GM23248 (cell line): ENCODE data around the gene FLT3. TPM values are rescaled to one million over a fixed set of nuclear protein-coding genes. Genes with fewer than 3 reads are reported as not detected.

Experiments used
- DNase-seq: peaks from one replicate; pipeline ENCODE4 v3.0.0-alpha.2; 2015
- H2AFZ ChIP-seq: fragments of 200-600 bp; sonication (generic); 2 replicates; pipeline ENCODE4 v1.6.1; 2016; ENCODE audit warnings: antibody characterized with exemption
- H3F3A ChIP-seq: fragments of 200-600 bp; sonication (generic); 2 replicates; pipeline ENCODE4 v1.6.1; 2016; ENCODE audit warnings: mild to moderate bottlenecking, antibody characterized with exemption, mixed run types; ENCODE audit not compliant: insufficient read depth
- H3K27ac ChIP-seq: fragments of 200-600 bp; sonication (generic); 2 replicates; pipeline ENCODE4 v1.5.1; 2016; ENCODE audit warnings: mild to moderate bottlenecking
- H3K27me3 ChIP-seq: fragments of 200-600 bp; sonication (generic); replicated peaks from 2 replicates; pipeline ENCODE4 v1.6.1; 2016; ENCODE audit warnings: mild to moderate bottlenecking; ENCODE audit not compliant: insufficient read depth
- H3K36me3 ChIP-seq: fragments of 200-600 bp; sonication (generic); 2 replicates; pipeline ENCODE4 v1.6.1; 2016; ENCODE audit warnings: low read depth, mild to moderate bottlenecking
- H3K4me1 ChIP-seq: fragments of 200-600 bp; sonication (generic); 2 replicates; pipeline ENCODE4 v1.6.1; 2016; ENCODE audit warnings: mild to moderate bottlenecking; ENCODE audit not compliant: insufficient read depth
- H3K4me2 ChIP-seq: fragments of 200-600 bp; sonication (generic); one replicate; pipeline ENCODE4 v1.6.1; 2016; ENCODE audit warnings: mild to moderate bottlenecking; ENCODE audit not compliant: unreplicated experiment
- H3K4me3 ChIP-seq: fragments of 200-600 bp; sonication (generic); 2 replicates; pipeline ENCODE4 v1.5.1; 2016; ENCODE audit warnings: mild to moderate bottlenecking
- H3K79me2 ChIP-seq: fragments of 200-600 bp; sonication (generic); 2 replicates; pipeline ENCODE4 v1.6.1; 2016; ENCODE audit warnings: mild to moderate bottlenecking; ENCODE audit not compliant: insufficient read depth
- H3K9ac ChIP-seq: fragments of 200-600 bp; sonication (generic); 2 replicates; pipeline ENCODE4 v1.6.1; 2016; ENCODE audit warnings: mild to moderate bottlenecking
- H3K9me2 ChIP-seq: fragments of 200-600 bp; sonication (generic); 2 replicates; pipeline ENCODE4 v1.6.1; 2016; ENCODE audit warnings: mixed run types, mild to moderate bottlenecking, moderate library complexity; ENCODE audit not compliant: insufficient read depth
- H3K9me3 ChIP-seq: fragments of 200-600 bp; sonication (generic); one replicate; pipeline ENCODE4 v1.6.1; 2017; ENCODE audit warnings: low read depth
- H4K20me1 ChIP-seq: fragments of 200-600 bp; sonication (generic); 2 replicates; pipeline ENCODE4 v1.6.0; 2016; ENCODE audit not compliant: insufficient read depth
- EZH2 ChIP-seq: fragments of 200-600 bp; sonication (generic); IDR thresholded peaks from 2 replicates; pipeline ENCODE4 v1.6.1; 2018; ENCODE audit warnings: antibody characterized with exemption, mild to moderate bottlenecking; ENCODE audit not compliant: insufficient read depth, poor library complexity, severe bottlenecking
- EZH2phosphoT487 ChIP-seq: fragments of 200-600 bp; sonication (generic); IDR thresholded peaks from 2 replicates; pipeline ENCODE4 v1.6.1; 2018; ENCODE audit warnings: antibody characterized with exemption, moderate library complexity, mild to moderate bottlenecking, low read depth; ENCODE audit not compliant: insufficient read depth
- WGBS, 2 experiments: methylation state at CpG; one replicate each; pipeline ENCODE4 v1.1.6; 2015 to 2017; ENCODE audit warnings: low lambda C conversion rate in 2 of 2, low coverage in 1 of 2; ENCODE audit errors: missing lambda C conversion rate in 2 of 2; 5-methylcytosine and 5-hydroxymethylcytosine counted together
- in situ Hi-C: fragments of 300-500 bp; cut with MboI; formaldehyde crosslinking; loops from 2 replicates; pipeline ENCODE4 v1.15.0; 2020
- polyA plus RNA-seq: library from polyadenylated mRNA; unstranded; fragments of >200 nt; fragmentation: Nextera tagmentation; extraction: Ambion mirVana; gene quantifications from 2 replicates; pipeline ENCODE4 v1.2.1, GENCODE V29; 2016
- total RNA-seq: library from RNA; depleted of rRNA; stranded (reverse); fragments of >200 nt; shearing (Covaris generic); gene quantifications from 2 replicates; pipeline ENCODE4 v1.2.3, GENCODE V29; 2014

The FLT3 gene
- total and polyA plus RNA-seq, 2 experiments from 2014 or later: not detected

GRCh38 chr13:28026508-28026907, 73.9 kb downstream of the FLT3 start:
- Histone ChIP-seq H3F3A (no peaks in the 10 kb centered on the region), H3K9me2 (no peaks in the 10 kb centered on the region), H3K27me3 (peaks cover 22% of the 10 kb centered on the region), H3K36me3 (no peaks in the 10 kb centered on the region), H3K9me3 (no peaks in the 10 kb centered on the region), H4K20me1 (no peaks in the 10 kb centered on the region), H3K79me2 (no peaks in the 10 kb centered on the region), H3K27ac (no peak overlapping the region), H3K4me1 (peaks cover 9% of the 10 kb centered on the region), H2AFZ (no peak overlapping the region), H3K4me3 (no peak overlapping the region), H3K9ac (no peak overlapping the region), H3K4me2 (no peak overlapping the region)
- 66 to 67% methylated on average over 9 of the region's 9 CpGs for WGBS, 2 experiments
- no peak for DNase-seq
- TF ChIP-seq EZH2 (no peak), EZH2phosphoT487 (no peak)
- in situ Hi-C loops: no loop called here

GRCh38 chr13:28022848-28023518, 77.4 kb downstream of the FLT3 start:
- in situ Hi-C loops: no loop called here
- Histone ChIP-seq H3K27ac (no peak overlapping the region), H3K4me2 (peak overlapping the region; percentile 16), H3K9me2 (no peaks in the 10 kb centered on the region), H4K20me1 (no peaks in the 10 kb centered on the region), H3F3A (no peaks in the 10 kb centered on the region), H3K9me3 (no peaks in the 10 kb centered on the region), H3K4me3 (no peak overlapping the region), H3K9ac (no peak overlapping the region), H3K36me3 (no peaks in the 10 kb centered on the region), H3K4me1 (peaks cover 9% of the 10 kb centered on the region), H3K27me3 (peaks cover 18% of the 10 kb centered on the region), H2AFZ (peak overlapping the region; percentile 27; the same call in 1 of the 2 replicates), H3K79me2 (no peaks in the 10 kb centered on the region)
- no peak for TF ChIP-seq EZH2phosphoT487
- DNase-seq: peak; percentile 5
- 48 to 50% methylated on average over 9 of the region's 9 CpGs for WGBS, 2 experiments

DNA sequence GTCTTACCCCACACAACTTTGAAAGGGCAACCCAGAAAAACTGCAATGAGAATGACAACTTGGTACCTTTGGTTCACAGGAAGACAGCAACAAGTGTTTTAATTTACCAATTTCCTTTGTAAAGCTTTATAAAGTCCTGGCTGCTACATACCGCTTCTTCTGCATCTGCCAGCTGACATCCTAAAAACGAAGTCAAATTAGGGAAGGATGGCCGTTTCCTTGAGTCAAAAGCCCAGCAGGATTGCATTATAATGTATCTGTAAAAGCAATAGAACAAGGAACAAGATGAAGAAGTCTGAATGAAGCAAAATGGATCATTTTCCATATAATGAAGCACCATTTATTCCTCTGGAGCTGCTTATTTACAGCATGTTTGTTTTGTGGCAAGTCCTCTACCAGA, 86.1 kb downstream of the FLT3 start:
- WGBS, 2 experiments: 6 to 10% methylated on average over 3 of the region's 3 CpGs
- no peak overlapping the region for H3K9ac ChIP-seq
- H2AFZ ChIP-seq: no peak overlapping the region
- no peaks in the 10 kb centered on the region for H3K9me2 ChIP-seq
- no peak for DNase-seq
- H3K4me3 ChIP-seq: no peak overlapping the region
- no peak overlapping the region for H3K27ac ChIP-seq
- in situ Hi-C loops: no loop called here
- H3F3A ChIP-seq: no peaks in the 10 kb centered on the region
- no peak overlapping the region for H3K4me2 ChIP-seq
- H3K4me1 ChIP-seq: no peaks in the 10 kb centered on the region
- no peaks in the 10 kb centered on the region for H3K36me3 ChIP-seq
- H3K79me2 ChIP-seq: no peaks in the 10 kb centered on the region
- no peaks in the 10 kb centered on the region for H4K20me1 ChIP-seq
- TF ChIP-seq EZH2phosphoT487 (no peak), EZH2 (no peak)
- peaks cover 19% of the 10 kb centered on the region for H3K27me3 ChIP-seq
- H3K9me3 ChIP-seq: no peaks in the 10 kb centered on the region

GRCh38 chr13:28013482-28013881, 86.9 kb downstream of the FLT3 start:
- WGBS, 2 experiments: 38 to 63% methylated on average over 1 of the region's 1 CpG
- Histone ChIP-seq H3K9ac (no peak overlapping the region), H3K9me3 (no peaks in the 10 kb centered on the region), H3K4me1 (no peaks in the 10 kb centered on the region), H4K20me1 (no peaks in the 10 kb centered on the region), H3K4me3 (no peak overlapping the region), H3K79me2 (no peaks in the 10 kb centered on the region), H3K4me2 (no peak overlapping the region), H3K27me3 (peaks cover 24% of the 10 kb centered on the region), H3K9me2 (no peaks in the 10 kb centered on the region), H2AFZ (no peak overlapping the region), H3K36me3 (no peaks in the 10 kb centered on the region), H3K27ac (no peak overlapping the region), H3F3A (no peaks in the 10 kb centered on the region)
- no peak for DNase-seq
- in situ Hi-C loops: no loop called here
- no peak for TF ChIP-seq EZH2
- no peak for TF ChIP-seq EZH2phosphoT487

- H3K27me3 ChIP-seq: peaks cover 27% of the 10 kb centered on the region
- no peak overlapping the region for H3K4me2 ChIP-seq
- DNase-seq: no peak
- H3K27ac ChIP-seq: no peak overlapping the region
- no peaks in the 10 kb centered on the region for H4K20me1 ChIP-seq
- H3K9me3 ChIP-seq: no peaks in the 10 kb centered on the region
- in situ Hi-C loops: no loop called here
- H3K9ac ChIP-seq: no peak overlapping the region
- no peaks in the 10 kb centered on the region for H3K9me2 ChIP-seq
- no peaks in the 10 kb centered on the region for H3K79me2 ChIP-seq
- H2AFZ ChIP-seq: no peak overlapping the region
- H3F3A ChIP-seq: no peaks in the 10 kb centered on the region
- TF ChIP-seq EZH2phosphoT487 (no peak), EZH2 (no peak)
- no peak overlapping the region for H3K4me3 ChIP-seq
- no peaks in the 10 kb centered on the region for H3K4me1 ChIP-seq
- H3K36me3 ChIP-seq: no peaks in the 10 kb centered on the region
Observed at GRCh38 chr13:28012896-28013295, 87.5 kb downstream of the FLT3 start.
